A673 (cell line): ENCODE measurements around the gene TGM2. TPM values are rescaled to one million over a fixed set of nuclear protein-coding genes. Genes with fewer than 3 reads are reported as not detected.

Source experiments
- BruUV-seq: library from RNA; stranded (reverse); fragments of 400-500 nt; replicated peaks from 2 replicates; lab custom pipeline; 2021; lab: Mats Ljungman, UMichigan
- CTCF ChIA-PET: fragments of 300-600 bp; sonication (Branson Sonifier 250); formaldehyde crosslinking; loops from one replicate; lab custom pipeline; 2022; ENCODE audit warnings: antibody characterized with exemption; lab: Charles Lee
- POLR2A ChIA-PET: fragments of 300-600 bp; sonication (Branson Sonifier 250); formaldehyde crosslinking; loops from one replicate; lab custom pipeline; 2022; ENCODE audit warnings: antibody characterized with exemption; ENCODE audit not compliant: low non-redundant PET; lab: Charles Lee
- DNase-seq: peaks from one replicate; pipeline ENCODE4 v3.0.0-alpha.2; 2015; ENCODE audit warnings: low spot score
- H3K27ac ChIP-seq: fragments of 200-600 bp; sonication (generic); 2 replicates; pipeline ENCODE4 v1.5.1; 2016; ENCODE audit warnings: mixed run types, low read depth, mild to moderate bottlenecking, mixed read lengths, antibody characterized with exemption, low read length; ENCODE audit not compliant: poor library complexity, severe bottlenecking
- H3K27me3 ChIP-seq: fragments of 200-600 bp; sonication (generic); replicated peaks from 2 replicates; pipeline ENCODE4 v1.6.1; 2017; ENCODE audit warnings: mixed run types, low read depth, mild to moderate bottlenecking, mixed read lengths, antibody characterized with exemption, low read length; ENCODE audit not compliant: insufficient read depth, poor library complexity
- H3K36me3 ChIP-seq: fragments of 200-600 bp; sonication (generic); 2 replicates; pipeline ENCODE4 v1.6.1; 2016; ENCODE audit warnings: mixed run types, mild to moderate bottlenecking, mixed read lengths, antibody characterized with exemption, low read length; ENCODE audit not compliant: insufficient read depth, poor library complexity, severe bottlenecking
- H3K4me1 ChIP-seq: fragments of 200-600 bp; sonication (generic); 2 replicates; pipeline ENCODE4 v1.6.1; 2017; ENCODE audit warnings: mixed run types, mild to moderate bottlenecking, mixed read lengths, antibody characterized with exemption, low read length; ENCODE audit not compliant: insufficient read depth, poor library complexity, severe bottlenecking
- H3K4me3 ChIP-seq: fragments of 200-600 bp; sonication (generic); 2 replicates; pipeline ENCODE4 v1.5.1; 2016; ENCODE audit warnings: low read depth, mixed run types, mild to moderate bottlenecking, mixed read lengths, low read length; ENCODE audit not compliant: poor library complexity, severe bottlenecking
- H3K9me3 ChIP-seq: fragments of 200-600 bp; sonication (generic); 2 replicates; pipeline ENCODE4 v1.6.1; 2016; ENCODE audit warnings: mixed run types, low read depth, mild to moderate bottlenecking, mixed read lengths, antibody characterized with exemption, low read length; ENCODE audit not compliant: poor library complexity, severe bottlenecking
- CTCF ChIP-seq: fragments of 300-800, 200-600 bp; sonication (generic); conservative IDR thresholded peaks from 2 replicates; pipeline ENCODE4 v1.5.1; 2017; ENCODE audit warnings: low read depth, mild to moderate bottlenecking, antibody characterized with exemption, low read length, moderate library complexity, mixed read lengths
- EZH2 ChIP-seq: fragments of 200-600 bp; sonication (generic); IDR thresholded peaks from 2 replicates; pipeline ENCODE4 v1.6.1; 2017; ENCODE audit warnings: borderline replicate concordance, low read depth, mild to moderate bottlenecking, mixed read lengths, antibody characterized with exemption, low read length; ENCODE audit not compliant: poor library complexity, severe bottlenecking
- intact Hi-C: fragments of 100-400 bp; cut with micrococcal nuclease; formaldehyde crosslinking; loops from one replicate; pipeline ENCODE4 v1.10.0; 2022; ENCODE audit not compliant: unreplicated experiment
- total RNA-seq: library from RNA; stranded (reverse); gene quantifications from 2 replicates; pipeline ENCODE4 v1.2.3, GENCODE V29; 2021

TGM2 gene
- total RNA-seq, 1 experiment from 2014 or later: 0.43 TPM

GRCh38 chr20:38168791-38169589 lies 3.9 kb upstream of the TGM2 start:
- ChIA-PET POLR2A (no interaction called here), CTCF (no interaction called here)
- no TSS peak for BruUV-seq
- no peaks in the 10 kb centered on the region for H3K27me3 ChIP-seq
- no peak for DNase-seq
- no peaks in the 10 kb centered on the region for H3K4me1 ChIP-seq
- H3K36me3 ChIP-seq: no peaks in the 10 kb centered on the region
- intact Hi-C loops: loop anchor here (5.0 kb wide), 1 partner anchor 97 kb away; no protein-coding TSS in a partner anchor
- H3K4me3 ChIP-seq: no peak overlapping the region
- no peaks in the 10 kb centered on the region for H3K9me3 ChIP-seq
- TF ChIP-seq CTCF (no peak), EZH2 (no peak)
- no peak overlapping the region for H3K27ac ChIP-seq

- BruUV-seq: no TSS peak
- POLR2A ChIA-PET: no interaction called here
- CTCF ChIA-PET: interaction anchor here (1.9 kb wide), 1 partner anchor 111 kb away, joined by 5 read pairs; no protein-coding TSS in a partner anchor
- intact Hi-C loops: loop anchor here (5.0 kb wide), 1 partner anchor 96 kb away; no protein-coding TSS in a partner anchor
- no peaks in the 10 kb centered on the region for H3K4me1 ChIP-seq
- no peaks in the 10 kb centered on the region for H3K27me3 ChIP-seq
- TF ChIP-seq CTCF: no peak
- no peak for TF ChIP-seq EZH2
- H3K4me3 ChIP-seq: no peak overlapping the region
- no peaks in the 10 kb centered on the region for H3K36me3 ChIP-seq
- no peak overlapping the region for H3K27ac ChIP-seq
- no peak for DNase-seq
- no peaks in the 10 kb centered on the region for H3K9me3 ChIP-seq
Observed at GRCh38 chr20:38167851-38168760, 3.0 kb upstream of the TGM2 start.

- POLR2A ChIA-PET: no interaction called here
- no peaks in the 10 kb centered on the region for H3K9me3 ChIP-seq
- no peaks in the 10 kb centered on the region for H3K36me3 ChIP-seq
- H3K4me3 ChIP-seq: no peak overlapping the region
- intact Hi-C loops: loop anchor here (5.0 kb wide), 1 partner anchor 95 kb away; no protein-coding TSS in a partner anchor
- no peaks in the 10 kb centered on the region for H3K27me3 ChIP-seq
- TF ChIP-seq EZH2 (no peak), CTCF (no peak)
- no peaks in the 10 kb centered on the region for H3K4me1 ChIP-seq
- DNase-seq: no peak
- CTCF ChIA-PET: interaction anchor here (1.9 kb wide), 1 partner anchor 110 kb away, joined by 5 read pairs; no protein-coding TSS in a partner anchor
- no TSS peak for BruUV-seq
- H3K27ac ChIP-seq: no peak overlapping the region
Observed at GRCh38 chr20:38167328-38167850, 2.3 kb upstream of the TGM2 start.
